ENCODE measurements around the gene INO80B.
A peak's percentile ranks its signal among the peaks of the same experiment; 100 is the strongest.

INO80B gene

DNA sequence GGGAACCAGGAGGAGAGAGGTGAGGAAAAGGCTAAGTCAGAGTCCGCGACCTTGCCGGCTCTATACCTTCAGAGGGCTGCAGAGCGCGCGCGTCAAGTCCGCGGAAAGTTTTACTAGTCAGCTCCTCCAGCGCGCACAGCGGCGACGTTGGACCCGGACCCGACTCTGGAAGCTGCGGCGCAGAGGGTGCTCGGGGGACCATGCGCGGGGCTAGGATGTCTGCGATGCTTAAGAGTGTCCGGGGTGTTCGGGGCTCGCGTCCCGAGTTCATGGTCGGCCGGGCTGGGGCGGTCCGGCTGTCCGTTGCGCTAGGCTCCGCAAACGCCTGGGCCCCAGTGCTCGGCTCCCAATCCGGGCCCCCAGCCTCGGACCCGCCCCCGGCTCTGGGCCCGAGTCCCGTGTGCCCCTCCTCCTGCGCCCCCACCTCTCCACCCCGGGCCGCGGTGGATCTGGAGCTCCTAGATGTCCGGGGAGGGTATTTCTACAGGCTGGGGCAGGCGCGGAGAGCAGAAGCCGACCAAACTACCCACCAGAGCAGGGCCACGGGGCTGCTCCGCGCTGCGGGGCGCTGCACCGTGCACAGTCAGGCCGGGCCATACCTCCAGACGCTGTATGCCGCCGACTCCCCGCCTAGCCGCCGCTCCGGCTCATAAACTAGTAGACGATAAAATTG, 44.5 kb downstream of the INO80B start, which contains the start of gene LBX2:
TSS of gene LBX2 (minus strand) at position 337 of the 673 bp plus-strand sequence. CDS start at position 271, 66 bp downstream.
- H3K27ac ChIP-seq: peak within 1 kb of the TSS; percentile 97
- TF ChIP-seq, protein P1, sequence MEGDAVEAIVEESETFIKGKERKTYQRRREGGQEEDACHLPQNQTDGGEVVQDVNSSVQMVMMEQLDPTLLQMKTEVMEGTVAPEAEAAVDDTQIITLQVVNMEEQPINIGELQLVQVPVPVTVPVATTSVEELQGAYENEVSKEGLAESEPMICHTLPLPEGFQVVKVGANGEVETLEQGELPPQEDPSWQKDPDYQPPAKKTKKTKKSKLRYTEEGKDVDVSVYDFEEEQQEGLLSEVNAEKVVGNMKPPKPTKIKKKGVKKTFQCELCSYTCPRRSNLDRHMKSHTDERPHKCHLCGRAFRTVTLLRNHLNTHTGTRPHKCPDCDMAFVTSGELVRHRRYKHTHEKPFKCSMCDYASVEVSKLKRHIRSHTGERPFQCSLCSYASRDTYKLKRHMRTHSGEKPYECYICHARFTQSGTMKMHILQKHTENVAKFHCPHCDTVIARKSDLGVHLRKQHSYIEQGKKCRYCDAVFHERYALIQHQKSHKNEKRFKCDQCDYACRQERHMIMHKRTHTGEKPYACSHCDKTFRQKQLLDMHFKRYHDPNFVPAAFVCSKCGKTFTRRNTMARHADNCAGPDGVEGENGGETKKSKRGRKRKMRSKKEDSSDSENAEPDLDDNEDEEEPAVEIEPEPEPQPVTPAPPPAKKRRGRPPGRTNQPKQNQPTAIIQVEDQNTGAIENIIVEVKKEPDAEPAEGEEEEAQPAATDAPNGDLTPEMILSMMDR (IDR thresholded peaks at IDR 0.05): no peak
- no peak for TF ChIP-seq ZFX (IDR thresholded peaks at IDR 0.05; ENCODE audit: borderline replicate concordance)

DNA sequence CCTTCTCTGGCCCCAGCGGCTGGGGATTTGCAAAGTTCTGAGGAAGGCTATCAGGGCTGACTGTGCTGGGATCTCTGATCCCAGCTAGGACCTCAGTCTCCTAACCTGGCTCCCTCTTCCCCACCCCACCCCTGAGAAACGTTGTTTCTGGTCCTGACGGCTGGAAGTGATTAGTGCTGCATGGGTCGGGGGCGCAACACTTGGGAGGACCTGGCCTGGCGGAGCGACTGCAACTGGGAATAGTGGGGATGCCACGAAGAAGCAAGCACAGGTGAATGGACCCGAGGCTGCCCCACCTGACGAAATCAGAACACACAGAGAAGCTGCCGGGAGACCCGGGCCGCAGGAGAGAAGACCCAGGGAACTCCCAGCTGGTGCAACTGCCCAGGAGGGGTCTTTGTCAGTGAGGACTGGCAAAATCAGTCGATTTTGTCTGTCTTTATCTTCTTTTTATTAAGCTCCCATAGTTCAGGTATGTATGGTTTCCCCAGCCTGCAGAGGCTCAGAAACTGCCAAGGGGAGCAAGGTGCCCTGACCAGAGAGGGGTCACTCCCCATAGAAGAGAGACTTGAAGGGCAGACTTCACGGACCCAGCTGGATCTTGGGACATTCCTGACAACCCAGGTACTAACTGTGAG, 45.2 kb downstream of the INO80B start:
- no peak for TF ChIP-seq ZFX (IDR thresholded peaks at IDR 0.05; ENCODE audit: borderline replicate concordance)
- TF ChIP-seq, protein P1 (IDR thresholded peaks at IDR 0.05): no peak
- peak overlapping the region; percentile 97 for H3K27ac ChIP-seq

DNA sequence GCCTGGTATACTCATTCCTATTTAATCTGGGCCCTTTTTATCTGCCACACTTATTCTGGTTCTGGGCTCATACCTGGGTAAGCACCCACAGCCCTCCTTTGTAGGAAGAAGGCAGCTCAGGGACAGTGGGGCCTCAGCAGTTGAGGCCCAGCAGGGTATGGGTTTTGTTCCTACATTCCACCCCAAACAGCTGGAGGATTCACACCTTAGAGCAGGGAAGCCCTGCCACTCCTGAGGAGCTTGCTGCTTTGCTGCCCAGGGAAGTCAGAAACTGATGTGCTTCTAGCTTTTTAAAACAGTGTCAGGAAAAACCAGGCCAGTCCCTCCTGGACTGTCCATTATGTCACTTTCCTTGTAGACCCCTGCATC, 45.7 kb downstream of the INO80B start:
- TF ChIP-seq ZFX (IDR thresholded peaks at IDR 0.05; ENCODE audit: borderline replicate concordance): no peak
- TF ChIP-seq, protein P1 (IDR thresholded peaks at IDR 0.05): no peak
- peak overlapping the region; percentile 97 for H3K27ac ChIP-seq

DNA sequence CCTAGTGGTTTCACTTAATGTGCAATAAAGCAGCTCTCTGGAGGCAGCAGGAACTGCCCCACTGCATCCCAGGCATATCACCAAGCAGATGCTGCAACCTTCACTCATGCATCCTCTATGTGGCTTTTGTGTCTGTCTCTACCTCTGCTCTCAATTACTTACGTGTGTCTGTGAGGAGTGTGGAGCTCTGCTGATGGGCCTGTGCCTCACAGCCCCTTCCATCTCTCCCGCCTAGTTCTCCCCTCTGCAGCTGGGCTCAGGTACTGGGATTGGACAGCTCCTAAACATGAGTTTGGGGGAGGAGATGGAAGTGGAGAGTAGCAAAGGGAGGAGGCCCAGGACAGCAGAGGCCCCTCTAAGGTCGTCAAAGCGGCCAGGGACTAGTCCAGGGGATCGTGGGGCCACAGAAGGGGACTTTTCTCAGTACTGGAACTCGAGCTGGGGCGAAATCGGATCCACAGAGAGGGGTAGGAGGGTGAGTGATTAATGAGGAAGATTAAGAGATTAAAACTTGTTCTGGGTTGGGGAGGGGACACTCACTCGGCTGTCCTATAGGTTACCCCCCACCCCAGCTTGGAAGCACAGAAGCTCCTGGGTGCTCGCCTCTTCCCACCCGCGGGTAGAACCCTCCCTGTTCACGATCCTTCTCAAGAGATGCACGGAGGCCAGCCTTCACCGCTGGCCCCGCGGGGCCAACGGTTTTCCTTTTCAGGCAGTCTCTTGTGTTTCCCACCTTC, 46.6 kb downstream of the INO80B start:
- H3K27ac ChIP-seq: peak overlapping the region; percentile 97
- TF ChIP-seq, protein P1 (IDR thresholded peaks at IDR 0.05): no peak
- TF ChIP-seq ZFX (IDR thresholded peaks at IDR 0.05; ENCODE audit: borderline replicate concordance): no peak

DNA sequence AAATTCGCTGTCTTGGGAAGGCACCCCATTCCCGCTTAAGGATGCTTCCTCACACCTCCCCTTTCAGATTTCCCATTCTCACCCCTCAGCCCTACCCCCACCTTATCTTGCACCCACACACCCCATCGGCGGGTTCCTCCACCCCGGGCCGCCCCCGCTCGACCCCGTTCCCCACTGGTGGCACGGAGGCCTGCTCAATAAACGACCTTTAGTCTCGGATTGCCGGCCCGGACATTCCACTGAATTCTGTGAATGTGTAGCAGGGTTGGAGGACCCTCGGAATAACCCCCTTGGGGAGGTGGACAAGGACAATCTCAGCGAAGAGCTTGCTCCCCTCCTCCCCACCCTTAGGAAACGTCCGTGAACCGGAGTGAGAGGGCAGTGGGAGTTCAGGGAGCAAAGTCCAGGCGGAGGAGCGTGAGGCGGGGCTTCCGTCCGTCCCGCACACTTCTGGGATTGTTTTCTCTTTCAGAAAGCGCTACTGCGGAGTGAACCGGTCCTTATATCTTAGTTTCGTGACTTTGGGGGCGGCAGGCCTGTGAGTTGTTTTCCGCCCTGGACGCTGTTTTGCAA, 47.3 kb downstream of the INO80B start:
- peak overlapping the region; percentile 97 for H3K27ac ChIP-seq
- TF ChIP-seq ZFX (IDR thresholded peaks at IDR 0.05; ENCODE audit: borderline replicate concordance): no peak
- TF ChIP-seq, protein P1 (IDR thresholded peaks at IDR 0.05): no peak

DNA sequence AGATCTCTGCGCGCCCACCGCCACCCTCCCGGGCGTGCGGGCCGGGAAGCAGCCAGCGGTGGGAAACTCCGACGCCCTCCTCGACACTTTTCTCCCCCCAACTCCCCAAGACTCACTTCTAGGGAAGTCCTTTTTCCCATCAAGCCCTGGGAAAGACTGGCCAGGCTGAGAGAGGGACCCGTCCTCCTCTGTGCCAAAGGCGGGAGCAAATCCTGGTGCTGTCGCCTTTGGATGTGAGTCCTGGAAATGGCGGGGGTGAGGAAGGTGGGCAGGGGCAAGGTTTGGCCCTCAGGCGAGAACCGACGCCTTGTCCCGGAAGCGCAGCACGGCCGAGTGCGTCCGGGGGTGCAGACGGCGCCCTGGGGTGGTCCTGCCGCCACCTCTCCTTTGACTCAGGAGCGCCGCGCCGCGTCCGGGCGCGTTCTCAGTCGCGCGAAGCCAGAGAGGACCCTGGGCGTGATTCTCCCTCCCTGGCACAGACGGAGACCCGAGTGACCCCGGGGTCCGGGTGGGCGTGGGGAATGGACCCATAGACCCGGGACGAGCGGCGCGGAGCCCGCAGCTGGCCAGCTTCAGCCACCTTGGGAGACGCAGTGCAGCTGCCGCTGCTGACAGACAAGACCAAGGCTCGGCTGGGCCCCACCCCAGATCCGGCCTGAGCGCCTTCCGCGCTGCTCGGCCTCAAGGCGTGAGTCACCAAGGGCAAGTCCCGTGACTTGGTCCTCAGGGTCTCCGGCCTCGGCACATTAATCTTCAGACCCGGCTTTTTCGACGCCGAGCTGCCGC, 48.0 kb downstream of the INO80B start:
- peak overlapping the region; percentile 97 for H3K27ac ChIP-seq
- TF ChIP-seq, protein P1 (IDR thresholded peaks at IDR 0.05): peak; percentile 75
- no peak for TF ChIP-seq ZFX (IDR thresholded peaks at IDR 0.05; ENCODE audit: borderline replicate concordance)

Data from 22Rv1 (cell line).